Mucosa of descending colon (tissue), 3 donors: ENCODE data around the gene SPRR1A. TPM values are rescaled to one million over a fixed set of nuclear protein-coding genes. Genes with fewer than 3 reads are reported as not detected.

Source experiments
- ATAC-seq: fragments of 200-7000 bp; cut with Tn5 transposase; one replicate; pipeline ENCODE4 v1.9.1; 2020; ENCODE audit warnings: mild to moderate bottlenecking, moderate library complexity
- DNase-seq, 3 donors: peaks; one replicate each; pipeline ENCODE4 v3.0.0-alpha.2; 2020
- H3K36me3 ChIP-seq: fragments of 200-600 bp; one replicate; pipeline ENCODE4 v1.8.0; 2021; ENCODE audit warnings: low read depth, mild to moderate bottlenecking
- H3K4me1 ChIP-seq: fragments of 200-600 bp; one replicate; pipeline ENCODE4 v1.8.0; 2021; ENCODE audit warnings: low read depth, mild to moderate bottlenecking
- H3K4me3 ChIP-seq: fragments of 200-600 bp; one replicate; pipeline ENCODE4 v1.8.0; 2021; ENCODE audit warnings: mild to moderate bottlenecking
- H3K9me3 ChIP-seq: fragments of 200-600 bp; one replicate; pipeline ENCODE4 v1.8.0; 2021; ENCODE audit warnings: mild to moderate bottlenecking
- intact Hi-C, 2 donors: fragments of 100-400 bp; cut with DNase I in 1 of 2; cut with micrococcal nuclease in 1 of 2; formaldehyde crosslinking; loops; one replicate each; pipeline versions ENCODE4 v1.11.0 to v1.11.1; 2022; cut with DNase I, micrococcal nuclease
- total RNA-seq, 3 donors: library from RNA; stranded (reverse); fragmentation: NEBNext Ultra II Directional in 2 of 3; extraction: Animal tissue kit (Norgen Biotek cat#: 25700) in 2 of 3; gene quantifications; one replicate each; pipeline versions ENCODE4 v1.2.1 to v1.2.4, GENCODE V29; 2021 to 2023
- TF ChIP-seq, protein P1 (sequence below): fragments of 200-600 bp; IDR thresholded peaks from one replicate; pipeline ENCODE4 v1.8.0; 2022; ENCODE audit warnings: antibody characterized with exemption, mild to moderate bottlenecking
- donor health status: DM: no; HTN: no; CAD: no; lungs with moderate emphysema.
- donor health status: DM: no; HTN: no; CAD: no.
- donor health status: DM: no; HTN: yes; CAD: no.

SPRR1A gene
- total RNA-seq, 3 donors from 2014 or later, result not detected

DNA sequence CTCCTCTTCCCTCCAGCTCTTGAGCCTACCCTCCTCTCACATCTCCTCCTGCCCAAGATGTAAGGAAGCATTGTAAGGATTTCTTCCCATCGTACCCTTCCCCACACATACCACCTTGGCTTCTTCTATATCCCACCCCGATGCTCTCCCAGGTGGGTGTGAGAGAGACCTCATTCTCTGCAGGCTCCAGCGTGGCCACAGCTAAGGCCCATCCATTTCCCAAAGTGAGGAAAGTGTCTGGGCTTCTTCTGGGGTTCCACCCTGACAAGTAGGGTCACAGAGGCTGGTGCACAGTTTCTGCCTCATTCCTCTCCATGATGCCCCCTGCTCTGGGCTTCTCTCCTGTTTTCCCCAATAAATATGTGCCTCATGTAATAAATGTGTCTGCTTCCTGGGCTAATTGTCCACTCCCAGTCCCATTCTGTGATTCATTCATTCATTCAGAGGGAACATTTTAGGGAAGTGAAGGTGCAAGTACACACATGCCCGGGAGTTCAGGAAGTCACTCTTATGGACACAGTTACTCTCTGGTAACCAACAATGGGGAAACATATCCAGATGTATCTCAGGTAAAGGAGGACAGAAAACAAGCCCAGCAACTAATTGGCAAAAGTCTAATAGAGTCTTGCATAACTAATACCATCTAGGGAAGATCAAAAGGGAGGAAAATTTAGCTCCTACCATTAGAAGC is 11.5 kb upstream of the SPRR1A start:
- H3K4me1 ChIP-seq, result no peaks in the 10 kb centered on the region
- DNase-seq (no peak), ATAC-seq (no peak)
- H3K4me3 ChIP-seq, result no peak overlapping the region
- H3K36me3 ChIP-seq, result no peaks in the 10 kb centered on the region
- no peaks in the 10 kb centered on the region for H3K9me3 ChIP-seq
- TF ChIP-seq, protein P1, sequence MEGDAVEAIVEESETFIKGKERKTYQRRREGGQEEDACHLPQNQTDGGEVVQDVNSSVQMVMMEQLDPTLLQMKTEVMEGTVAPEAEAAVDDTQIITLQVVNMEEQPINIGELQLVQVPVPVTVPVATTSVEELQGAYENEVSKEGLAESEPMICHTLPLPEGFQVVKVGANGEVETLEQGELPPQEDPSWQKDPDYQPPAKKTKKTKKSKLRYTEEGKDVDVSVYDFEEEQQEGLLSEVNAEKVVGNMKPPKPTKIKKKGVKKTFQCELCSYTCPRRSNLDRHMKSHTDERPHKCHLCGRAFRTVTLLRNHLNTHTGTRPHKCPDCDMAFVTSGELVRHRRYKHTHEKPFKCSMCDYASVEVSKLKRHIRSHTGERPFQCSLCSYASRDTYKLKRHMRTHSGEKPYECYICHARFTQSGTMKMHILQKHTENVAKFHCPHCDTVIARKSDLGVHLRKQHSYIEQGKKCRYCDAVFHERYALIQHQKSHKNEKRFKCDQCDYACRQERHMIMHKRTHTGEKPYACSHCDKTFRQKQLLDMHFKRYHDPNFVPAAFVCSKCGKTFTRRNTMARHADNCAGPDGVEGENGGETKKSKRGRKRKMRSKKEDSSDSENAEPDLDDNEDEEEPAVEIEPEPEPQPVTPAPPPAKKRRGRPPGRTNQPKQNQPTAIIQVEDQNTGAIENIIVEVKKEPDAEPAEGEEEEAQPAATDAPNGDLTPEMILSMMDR, result no peak
- intact Hi-C loops, result no loop called here

DNA sequence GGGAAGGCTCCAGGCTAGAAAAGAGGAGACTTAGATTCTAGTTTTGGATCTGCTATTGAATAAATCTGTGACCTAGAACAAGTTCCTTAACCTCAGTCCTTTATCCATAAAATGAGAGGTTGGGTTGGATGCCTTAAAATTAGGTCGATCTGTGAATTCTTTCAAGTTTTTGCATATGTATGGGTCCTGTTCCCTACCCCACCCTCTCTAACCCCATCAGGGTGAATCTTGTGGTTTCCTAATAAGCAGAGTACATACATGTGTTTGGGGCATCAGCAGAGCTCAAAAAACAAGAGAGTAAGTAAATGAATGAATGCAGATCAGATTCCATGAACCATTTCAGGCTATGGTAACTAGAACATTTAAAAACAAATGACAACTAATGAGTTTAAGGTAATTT is 7.2 kb upstream of the SPRR1A start:
- DNase-seq (no peak), ATAC-seq (no peak)
- no peaks in the 10 kb centered on the region for H3K4me1 ChIP-seq
- H3K4me3 ChIP-seq, result no peak overlapping the region
- TF ChIP-seq, protein P1, result no peak
- no peaks in the 10 kb centered on the region for H3K36me3 ChIP-seq
- intact Hi-C loops, result no loop called here
- H3K9me3 ChIP-seq, result no peaks in the 10 kb centered on the region

DNA sequence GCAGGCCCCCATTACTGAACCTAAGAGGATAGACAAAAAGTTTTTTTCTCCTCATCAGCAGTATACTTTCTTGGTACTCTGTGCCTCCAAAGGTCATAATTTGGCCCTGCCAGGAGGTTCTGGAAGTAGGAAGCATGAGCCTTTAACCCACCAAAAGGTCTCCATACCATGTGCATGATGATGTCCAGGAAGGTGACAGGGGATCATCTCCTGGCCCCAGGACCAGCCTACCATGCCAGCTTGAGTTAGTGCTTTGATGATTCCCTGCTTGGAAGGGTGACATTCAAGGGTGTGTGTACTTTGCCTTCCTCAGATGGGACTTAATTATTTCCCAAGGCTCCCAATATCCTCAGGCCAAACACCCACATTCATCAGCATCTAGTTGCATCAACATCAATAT is 6.3 kb upstream of the SPRR1A start:
- Histone ChIP-seq H3K9me3 (no peaks in the 10 kb centered on the region), H3K4me3 (no peak overlapping the region), H3K4me1 (no peaks in the 10 kb centered on the region), H3K36me3 (no peaks in the 10 kb centered on the region)
- ATAC-seq (no peak), DNase-seq (no peak)
- intact Hi-C loops, result no loop called here
- TF ChIP-seq, protein P1, result no peak

DNA sequence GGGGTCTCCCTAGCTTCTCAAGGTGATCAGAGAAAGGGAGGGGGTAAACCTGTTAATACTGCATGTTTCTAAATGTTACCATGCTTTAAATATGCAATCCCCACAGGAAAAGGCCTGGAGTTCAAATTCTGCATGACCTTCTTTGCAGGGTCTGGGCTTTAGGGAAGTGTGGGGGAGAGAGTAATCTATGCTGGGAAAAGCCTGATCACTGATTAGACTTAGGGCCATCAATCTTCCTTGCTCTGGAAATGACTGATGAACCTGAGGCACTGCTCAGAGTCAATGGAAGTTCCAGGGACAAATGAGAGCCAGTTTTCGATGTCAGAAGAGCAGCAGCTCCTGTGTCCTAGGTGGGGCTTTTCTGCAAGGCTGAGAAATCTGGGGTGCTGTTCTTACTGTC is 3.2 kb upstream of the SPRR1A start:
- no peaks in the 10 kb centered on the region for H3K36me3 ChIP-seq
- no peak overlapping the region for H3K4me3 ChIP-seq
- H3K9me3 ChIP-seq, result no peaks in the 10 kb centered on the region
- TF ChIP-seq, protein P1, result no peak
- intact Hi-C loops, result no loop called here
- ATAC-seq (no peak), DNase-seq (no peak)
- H3K4me1 ChIP-seq, result no peaks in the 10 kb centered on the region

DNA sequence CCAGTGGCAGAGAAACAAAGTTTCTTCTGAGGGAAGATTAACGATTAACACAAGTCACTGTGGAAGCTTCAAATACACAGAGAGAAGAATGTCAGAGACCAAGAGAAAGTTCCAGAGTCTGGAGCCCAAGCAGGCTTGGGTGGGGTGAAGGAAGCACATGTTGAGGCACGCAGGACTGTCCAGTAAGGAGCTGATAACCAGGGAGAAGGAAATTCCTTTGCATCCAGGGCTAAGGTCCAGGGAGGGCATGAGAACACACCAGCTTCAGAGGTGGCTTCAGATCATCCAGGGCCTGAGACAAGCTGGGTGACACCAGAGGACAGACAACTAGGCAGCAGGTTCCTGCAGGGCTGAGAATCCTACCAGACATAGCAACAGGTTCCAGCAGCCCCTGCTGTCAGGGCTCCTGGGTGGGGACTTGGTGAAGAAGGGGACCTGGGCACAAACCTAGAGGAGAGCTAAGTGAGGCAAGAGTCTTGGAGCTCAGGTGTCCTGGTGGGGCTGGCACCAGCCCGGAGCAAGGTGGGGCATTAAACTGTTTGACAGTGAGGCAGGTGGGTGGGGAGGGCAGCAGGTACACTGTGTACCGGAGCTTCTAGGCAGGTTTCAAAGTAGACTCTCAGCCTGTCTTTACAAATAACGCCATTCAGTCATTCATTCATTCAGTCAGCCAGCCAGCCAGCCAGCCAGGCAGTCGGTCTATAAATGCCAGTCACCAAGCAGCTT is 2.6 kb upstream of the SPRR1A start:
- intact Hi-C loops, result no loop called here
- DNase-seq (no peak), ATAC-seq (no peak)
- H3K4me1 ChIP-seq, result no peaks in the 10 kb centered on the region
- H3K9me3 ChIP-seq, result no peaks in the 10 kb centered on the region
- TF ChIP-seq, protein P1, result no peak
- no peak overlapping the region for H3K4me3 ChIP-seq
- H3K36me3 ChIP-seq, result no peaks in the 10 kb centered on the region
